Endodermal cell (in vitro differentiated cells): ENCODE results near the gene AP1G2. TPM values are rescaled to one million over a fixed set of nuclear protein-coding genes. Genes with fewer than 3 reads are reported as not detected.

Source experiments
- DNase-seq: peaks from one replicate; pipeline ENCODE4 v3.0.0-alpha.2; 2017
- H3K27ac ChIP-seq: 2 replicates; pipeline ENCODE4 v1.5.1; 2013; ENCODE audit warnings: mild to moderate bottlenecking, low read depth, low read length, moderate library complexity
- H3K27me3 ChIP-seq: 2 replicates; pipeline ENCODE4 v1.6.1; 2013; ENCODE audit warnings: mild to moderate bottlenecking, low read length, moderate library complexity; ENCODE audit not compliant: insufficient read depth, control insufficient read depth, poor library complexity, severe bottlenecking
- H3K36me3 ChIP-seq: 2 replicates; pipeline ENCODE4 v1.7.0; 2013; ENCODE audit warnings: mild to moderate bottlenecking, low read length, moderate library complexity; ENCODE audit not compliant: control insufficient read depth, insufficient read depth
- H3K4me1 ChIP-seq: one replicate; pipeline ENCODE4 v1.7.0; 2013; ENCODE audit warnings: low read length; ENCODE audit not compliant: control insufficient read depth, insufficient read depth
- H3K4me3 ChIP-seq: 2 replicates; pipeline ENCODE4 v1.5.1; 2013; ENCODE audit warnings: mild to moderate bottlenecking, low read length, moderate library complexity
- H3K9ac ChIP-seq: 2 replicates; pipeline ENCODE4 v1.6.1; 2013; ENCODE audit warnings: mild to moderate bottlenecking, low read length, moderate library complexity; ENCODE audit not compliant: poor library complexity, severe bottlenecking; ENCODE audit errors: extremely low read depth
- H3K9me3 ChIP-seq: 2 replicates; pipeline ENCODE4 v1.6.1; 2013; ENCODE audit warnings: mild to moderate bottlenecking, low read length, moderate library complexity; ENCODE audit not compliant: control insufficient read depth
- H3K27ac Mint-ChIP-seq: 2 replicates; pipeline ENCODE4 v1.8.0; 2020; ENCODE audit warnings: mixed read lengths
- H3K27me3 Mint-ChIP-seq: 2 replicates; pipeline ENCODE4 v1.8.0; 2021; ENCODE audit warnings: mild to moderate bottlenecking, mixed read lengths; ENCODE audit not compliant: insufficient read depth
- H3K36me3 Mint-ChIP-seq: 2 replicates; pipeline ENCODE4 v1.8.0; 2020; ENCODE audit warnings: low read depth, mixed read lengths
- H3K4me1 Mint-ChIP-seq: 2 replicates; pipeline ENCODE4 v1.8.0; 2020; ENCODE audit warnings: mixed read lengths
- H3K4me3 Mint-ChIP-seq: 2 replicates; pipeline ENCODE4 v1.8.0; 2020; ENCODE audit warnings: mild to moderate bottlenecking, moderate library complexity, mixed read lengths
- H3K9me3 Mint-ChIP-seq: 2 replicates; pipeline ENCODE4 v1.8.0; 2020; ENCODE audit warnings: mild to moderate bottlenecking, mixed read lengths
- WGBS, 2 experiments: methylation state at CpG; one replicate each; pipeline versions ENCODE4 v1.1.5 to v1.1.7; 2013; ENCODE audit warnings: missing lambda C conversion rate in 2 of 2, mixed read lengths in 1 of 2; ENCODE audit not compliant: insufficient coverage in 1 of 2, insufficient read length in 1 of 2; 5-methylcytosine and 5-hydroxymethylcytosine counted together
- total RNA-seq, 2 donors: library from RNA; stranded (reverse); fragmentation: NEBNext Ultra II Directional in 1 of 2; extraction: Animal tissue kit (Norgen Biotek cat#: 25700) in 1 of 2; gene quantifications; 2 replicates in 1 of 2; 3 replicates in 1 of 2; pipeline ENCODE4 v1.2.1, GENCODE V29; 2021
- TF ChIP-seq, protein P1 (sequence below): fragments of 200-600 bp; sonication (generic); conservative IDR thresholded peaks from 2 replicates; pipeline ENCODE4 v1.5.0; 2021; ENCODE audit warnings: antibody characterized with exemption, mild to moderate bottlenecking

The AP1G2 gene
- total RNA-seq, 2 donors from 2014 or later: 203 to 209 TPM

DNA sequence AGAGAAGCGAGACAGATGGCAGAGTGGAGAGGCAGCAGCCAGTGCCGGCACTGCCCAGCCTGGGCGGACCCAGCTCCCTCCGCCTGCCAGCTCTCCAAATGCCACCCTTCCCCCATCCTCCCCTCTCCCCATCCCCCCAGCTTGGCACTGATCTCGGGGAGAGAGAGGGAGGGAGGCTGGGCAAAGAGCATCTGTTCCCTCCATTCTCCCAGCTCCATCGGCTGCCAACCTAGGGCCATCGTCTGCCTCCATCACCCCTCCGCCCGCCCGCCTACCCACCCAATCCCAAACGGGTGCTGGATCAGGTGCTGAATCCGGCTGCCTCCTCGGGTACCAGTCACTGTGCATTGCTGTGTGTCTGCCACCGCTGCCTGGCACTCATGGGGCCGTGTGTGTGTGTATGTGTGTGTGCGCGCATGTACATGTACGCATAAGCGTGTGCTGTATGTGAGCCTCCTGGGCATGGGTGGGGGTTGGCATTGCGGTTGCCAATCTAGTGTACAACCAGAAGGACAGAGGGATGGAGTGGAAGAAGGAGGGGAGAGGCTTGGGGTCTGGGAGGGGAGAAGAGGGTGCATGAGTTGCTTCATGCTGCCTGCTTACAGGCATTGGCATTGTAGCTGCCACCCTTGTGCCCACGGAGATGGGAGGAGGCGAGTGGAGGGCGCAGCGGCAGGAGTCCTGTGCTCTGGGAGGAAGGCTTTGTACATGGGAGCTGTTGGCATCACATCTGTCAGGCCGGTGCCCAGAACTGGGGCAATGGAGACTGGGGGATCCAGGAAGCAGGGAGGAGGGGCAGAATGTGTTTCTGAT is 54.4 kb downstream of the AP1G2 start:
- Mint-ChIP-seq H3K4me1 (peaks cover 3% of the 10 kb centered on the region), H3K27me3 (peaks cover 28% of the 10 kb centered on the region), H3K36me3 (no peaks in the 10 kb centered on the region), H3K4me3 (no peak overlapping the region), H3K9me3 (no peaks in the 10 kb centered on the region), H3K27ac (no peak overlapping the region)
- Histone ChIP-seq H3K9ac (no peak overlapping the region), H3K4me3 (no peak overlapping the region), H3K9me3 (no peaks in the 10 kb centered on the region), H3K27ac (no peak overlapping the region), H3K27me3 (no peaks in the 10 kb centered on the region), H3K4me1 (no peaks in the 10 kb centered on the region), H3K36me3 (no peaks in the 10 kb centered on the region)
- TF ChIP-seq, protein P1, sequence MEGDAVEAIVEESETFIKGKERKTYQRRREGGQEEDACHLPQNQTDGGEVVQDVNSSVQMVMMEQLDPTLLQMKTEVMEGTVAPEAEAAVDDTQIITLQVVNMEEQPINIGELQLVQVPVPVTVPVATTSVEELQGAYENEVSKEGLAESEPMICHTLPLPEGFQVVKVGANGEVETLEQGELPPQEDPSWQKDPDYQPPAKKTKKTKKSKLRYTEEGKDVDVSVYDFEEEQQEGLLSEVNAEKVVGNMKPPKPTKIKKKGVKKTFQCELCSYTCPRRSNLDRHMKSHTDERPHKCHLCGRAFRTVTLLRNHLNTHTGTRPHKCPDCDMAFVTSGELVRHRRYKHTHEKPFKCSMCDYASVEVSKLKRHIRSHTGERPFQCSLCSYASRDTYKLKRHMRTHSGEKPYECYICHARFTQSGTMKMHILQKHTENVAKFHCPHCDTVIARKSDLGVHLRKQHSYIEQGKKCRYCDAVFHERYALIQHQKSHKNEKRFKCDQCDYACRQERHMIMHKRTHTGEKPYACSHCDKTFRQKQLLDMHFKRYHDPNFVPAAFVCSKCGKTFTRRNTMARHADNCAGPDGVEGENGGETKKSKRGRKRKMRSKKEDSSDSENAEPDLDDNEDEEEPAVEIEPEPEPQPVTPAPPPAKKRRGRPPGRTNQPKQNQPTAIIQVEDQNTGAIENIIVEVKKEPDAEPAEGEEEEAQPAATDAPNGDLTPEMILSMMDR: no peak
- no peak for DNase-seq
- WGBS, 2 experiments: 86 to 92% methylated on average over 10 to 24 of the region's 25 CpGs

DNA sequence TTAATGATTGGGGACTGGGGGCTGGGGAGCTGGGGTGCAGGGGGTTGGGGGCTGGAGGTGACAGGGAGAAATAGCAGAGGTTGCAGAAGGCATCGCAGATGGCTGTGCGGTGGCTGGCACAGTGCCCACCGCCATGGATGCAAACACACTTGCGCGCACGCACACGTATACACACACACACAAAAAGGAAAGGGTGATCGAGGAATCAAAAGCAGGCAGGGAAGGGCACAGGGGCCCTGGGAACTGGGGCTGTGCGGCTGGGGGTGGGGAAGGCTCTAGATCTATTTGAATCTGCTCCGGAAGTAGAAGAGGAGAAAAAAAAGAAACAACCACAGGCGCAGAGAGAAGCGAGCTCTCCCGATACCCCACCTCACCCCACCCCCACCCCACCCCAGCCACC is 55.4 kb downstream of the AP1G2 start:
- no peak overlapping the region for H3K4me3 Mint-ChIP-seq
- no peaks in the 10 kb centered on the region for H3K36me3 Mint-ChIP-seq
- H3K4me1 Mint-ChIP-seq: peaks cover 3% of the 10 kb centered on the region
- H3K9me3 Mint-ChIP-seq: no peaks in the 10 kb centered on the region
- TF ChIP-seq, protein P1: no peak
- no peak overlapping the region for H3K27ac ChIP-seq
- no peak for DNase-seq
- H3K4me3 ChIP-seq: no peak overlapping the region
- no peaks in the 10 kb centered on the region for H3K27me3 ChIP-seq
- 93% methylated on average over 8 of the region's 13 CpGs; no CpG with 5 or more reads in 1 of the 2 experiments for WGBS, 2 experiments
- peaks cover 28% of the 10 kb centered on the region for H3K27me3 Mint-ChIP-seq
- H3K9ac ChIP-seq: no peak overlapping the region
- no peaks in the 10 kb centered on the region for H3K9me3 ChIP-seq
- no peak overlapping the region for H3K27ac Mint-ChIP-seq
- no peaks in the 10 kb centered on the region for H3K36me3 ChIP-seq
- H3K4me1 ChIP-seq: no peaks in the 10 kb centered on the region

Other genes starting within 250 kb of the AP1G2 start
- gene PABPN1, start 246.3 kb downstream of the AP1G2 start, total RNA-seq: 100 to 1,000 TPM; 293 TPM
- 10 to 100 TPM; 49.9 to 89.0 TPM for gene SLC22A17, start 214.9 kb downstream of the AP1G2 start, total RNA-seq
- gene EFS, start 202.6 kb downstream of the AP1G2 start, total RNA-seq: 10 to 100 TPM; 69.9 to 96.4 TPM
- gene IL25, start 195.0 kb downstream of the AP1G2 start, total RNA-seq: not detected
- 1 to 10 TPM in 1 of 2 donors, under 1 TPM in 1; 0.40 to 1.4 TPM for gene CMTM5, start 190.7 kb downstream of the AP1G2 start, total RNA-seq
- gene MYH6, start 159.5 kb downstream of the AP1G2 start, total RNA-seq: not detected
- under 1 TPM in 1 of 2 donors, not detected in 1; 0.55 TPM for gene MYH7, start 132.1 kb downstream of the AP1G2 start, total RNA-seq
- 10 to 100 TPM; 43.2 to 45.3 TPM for gene NGDN, start 98.1 kb downstream of the AP1G2 start, total RNA-seq
- 10 to 100 TPM; 12.8 to 15.4 TPM for gene ZFHX2, start 16.0 kb downstream of the AP1G2 start, total RNA-seq
- gene THTPA, start 11.5 kb downstream of the AP1G2 start, total RNA-seq: 10 to 100 TPM; 13.0 to 17.0 TPM
- gene JPH4, start 11.0 kb upstream of the AP1G2 start, total RNA-seq: under 1 TPM; 0.18 to 0.91 TPM
- gene DHRS2, start 68.6 kb upstream of the AP1G2 start, total RNA-seq: 1 to 10 TPM in 1 of 2 donors, under 1 TPM in 1; 0.66 to 1.2 TPM